GM08714 (cell line): Measurements from ENCODE around the gene EIF1.

Experiments used
- H3K4me3 ChIP-seq: fragments of 200-500 bp; sonication (Bioruptor generic); 2 replicates; pipeline ENCODE4 v1.5.1; 2014; ENCODE audit warnings: mild to moderate bottlenecking, low read length, inconsistent platforms
- ZNF274 ChIP-seq: IDR thresholded peaks from 2 replicates; pipeline ENCODE4 v1.6.1; 2012; ENCODE audit warnings: mild to moderate bottlenecking, low read depth, low read length

The EIF1 gene

DNA sequence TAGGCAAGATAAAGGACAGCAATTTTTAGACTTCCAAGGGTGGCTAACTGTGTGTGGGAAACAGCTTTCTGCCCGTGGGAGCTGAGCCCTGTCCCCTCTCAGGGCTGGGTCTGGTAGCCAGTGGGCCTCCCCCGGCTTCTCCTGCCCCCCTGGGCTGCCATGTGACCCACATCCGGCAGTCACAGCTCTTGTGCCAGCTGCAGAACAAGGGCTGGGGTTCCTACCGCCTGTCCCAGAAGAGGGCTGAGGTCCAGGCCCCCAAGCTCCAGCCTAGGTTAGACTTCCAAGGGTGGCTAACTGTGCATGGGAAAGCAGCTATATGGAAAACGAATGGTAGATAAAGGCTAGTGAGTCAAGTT is 29.6 kb downstream of the EIF1 start:
- no peak overlapping the region for H3K4me3 ChIP-seq
- TF ChIP-seq ZNF274 = no peak

DNA sequence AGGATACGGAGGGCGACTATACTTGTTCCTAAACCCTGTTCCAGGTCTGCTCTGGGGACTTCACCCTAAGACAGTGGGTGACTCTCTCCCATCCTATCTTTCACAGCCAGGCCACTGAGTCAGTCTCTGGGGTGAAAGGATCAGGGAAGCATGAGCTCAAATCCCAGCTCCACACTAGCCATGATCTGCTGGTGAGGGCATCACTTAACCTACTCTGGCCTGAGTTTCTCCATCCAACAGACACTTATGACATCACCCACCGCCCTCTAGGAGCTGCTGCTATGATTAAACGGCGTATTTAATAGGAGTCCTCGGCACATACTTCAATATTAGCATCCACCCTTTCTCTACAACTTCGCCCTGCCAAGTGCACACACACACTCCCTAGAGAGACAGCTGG is 33.5 kb downstream of the EIF1 start:
- no peak overlapping the region for H3K4me3 ChIP-seq
- no peak for TF ChIP-seq ZNF274

DNA sequence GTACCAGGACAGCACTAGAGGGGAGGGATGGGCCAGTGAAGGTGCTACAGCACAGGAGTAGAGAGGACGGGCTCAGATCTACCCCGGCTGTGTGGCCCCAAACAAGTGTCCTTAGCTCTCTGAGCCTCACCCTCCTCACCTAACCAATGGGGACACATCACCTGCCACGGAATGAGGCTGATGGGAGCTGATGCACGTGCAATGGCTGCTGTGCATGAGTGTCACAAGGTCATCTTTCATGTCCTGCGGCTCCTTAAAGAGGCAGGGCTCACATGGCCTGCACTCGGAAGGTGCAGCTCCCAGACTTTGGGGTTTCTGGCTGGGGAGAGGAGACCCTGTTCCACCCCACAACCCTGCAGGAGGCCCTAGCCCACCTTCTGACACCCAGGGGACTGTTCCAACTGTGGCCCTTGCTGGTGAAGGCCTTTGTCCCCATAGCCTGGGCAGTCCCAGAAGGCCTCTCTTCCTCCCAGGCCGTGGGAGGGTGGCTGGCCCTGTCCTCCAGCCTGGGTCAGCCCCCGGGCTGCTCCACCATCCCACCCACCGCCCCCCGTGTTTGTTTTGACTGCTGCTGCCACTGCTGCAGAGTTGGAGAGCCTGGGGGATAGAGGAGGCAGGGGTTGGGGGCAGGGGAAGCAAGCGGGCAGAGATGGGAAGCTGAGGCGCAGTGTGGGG is 35.3 kb downstream of the EIF1 start:
- no peak for TF ChIP-seq ZNF274
- no peak overlapping the region for H3K4me3 ChIP-seq

DNA sequence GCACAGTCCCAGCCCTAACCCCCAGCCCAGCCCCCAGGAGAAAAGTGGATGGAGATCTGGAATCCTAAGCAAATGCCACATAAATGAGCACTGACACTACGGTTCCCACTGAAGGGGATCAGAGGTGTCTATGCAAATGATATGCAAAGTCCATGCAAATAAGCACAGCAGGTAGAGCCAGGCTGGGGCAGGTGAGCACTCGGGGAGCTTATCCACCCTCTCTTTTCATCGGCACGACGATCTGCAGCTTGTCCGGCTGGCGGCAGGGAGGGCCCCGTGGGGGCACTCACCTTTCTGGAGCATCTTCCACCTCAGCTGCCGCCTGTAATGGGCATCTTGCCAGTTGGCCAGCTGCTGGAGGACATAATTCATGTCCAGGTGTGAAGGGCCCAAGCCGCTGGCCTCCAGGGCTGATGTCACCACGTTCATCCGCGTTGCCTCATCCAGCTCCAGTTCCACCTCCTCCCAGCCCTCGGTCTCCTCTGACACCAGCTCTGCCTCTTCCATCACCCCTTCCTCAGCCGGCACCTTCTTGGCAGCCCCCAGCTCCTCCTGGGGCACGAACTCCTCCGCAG is 35.9 kb downstream of the EIF1 start:
- no peak overlapping the region for H3K4me3 ChIP-seq

DNA sequence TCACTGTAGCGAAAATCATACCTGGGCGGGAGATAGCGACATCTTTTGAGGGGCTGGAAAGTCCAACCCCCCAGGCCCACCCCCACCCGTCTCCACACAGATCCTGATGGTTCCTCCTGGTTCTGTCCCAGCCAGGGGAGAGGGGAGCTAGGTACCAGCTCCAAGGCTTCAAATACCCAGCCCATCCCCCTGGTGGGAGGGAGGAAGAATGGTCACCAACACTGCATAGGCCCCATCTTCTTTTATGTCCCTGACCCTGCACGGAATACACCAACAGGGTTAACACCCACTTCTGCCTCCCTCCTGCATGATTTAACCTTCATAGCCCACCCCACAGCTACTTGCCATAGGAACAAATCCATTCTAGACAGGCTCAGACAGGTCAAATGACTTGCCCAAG is 36.4 kb downstream of the EIF1 start:
- no peak for TF ChIP-seq ZNF274
- no peak overlapping the region for H3K4me3 ChIP-seq

More for the DNA sequence above, 35.9 kb downstream of the EIF1 start:
- no peak for TF ChIP-seq ZNF274

DNA sequence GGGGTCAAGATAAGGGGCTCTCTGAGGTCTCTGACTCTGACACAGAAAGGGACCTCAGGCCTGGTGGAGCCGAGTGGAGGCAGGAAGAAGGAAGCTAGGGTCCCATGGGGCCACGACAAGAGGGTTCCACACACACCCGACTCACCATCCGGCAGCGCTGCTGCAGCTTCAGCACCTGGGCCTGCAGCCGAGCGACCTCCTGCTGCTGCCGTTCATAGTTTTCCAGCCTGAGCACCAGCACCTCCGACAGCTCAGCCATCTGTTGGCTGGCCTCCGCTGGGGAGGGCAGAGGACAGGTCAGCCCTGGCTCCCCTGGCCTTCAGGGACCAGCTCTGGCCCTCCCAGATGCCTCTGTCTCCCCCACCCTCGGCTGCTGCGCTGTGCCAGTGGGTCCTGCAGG is 39.4 kb downstream of the EIF1 start:
- no peak for TF ChIP-seq ZNF274
- H3K4me3 ChIP-seq = no peak overlapping the region

DNA sequence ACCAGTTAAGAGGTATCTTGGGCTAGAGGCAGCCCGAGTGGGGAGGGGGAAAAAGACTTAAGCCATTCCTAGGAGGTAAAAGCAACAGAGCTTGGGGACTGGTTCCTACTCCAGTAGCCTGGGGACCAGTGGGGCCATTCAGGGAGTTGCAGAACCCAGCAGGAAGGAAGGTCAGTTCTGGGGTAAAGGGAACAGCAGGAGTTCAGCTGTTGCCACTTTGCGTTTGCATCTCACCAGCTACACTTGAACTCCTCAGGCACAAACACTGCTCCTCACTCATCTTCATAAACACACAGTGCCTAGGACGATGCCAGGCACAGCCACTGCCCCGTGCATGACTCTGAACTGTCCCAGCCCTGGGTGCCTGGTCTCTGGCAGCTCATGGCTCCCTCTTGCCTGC is 41.8 kb downstream of the EIF1 start:
- TF ChIP-seq ZNF274 = no peak
- no peak overlapping the region for H3K4me3 ChIP-seq

DNA sequence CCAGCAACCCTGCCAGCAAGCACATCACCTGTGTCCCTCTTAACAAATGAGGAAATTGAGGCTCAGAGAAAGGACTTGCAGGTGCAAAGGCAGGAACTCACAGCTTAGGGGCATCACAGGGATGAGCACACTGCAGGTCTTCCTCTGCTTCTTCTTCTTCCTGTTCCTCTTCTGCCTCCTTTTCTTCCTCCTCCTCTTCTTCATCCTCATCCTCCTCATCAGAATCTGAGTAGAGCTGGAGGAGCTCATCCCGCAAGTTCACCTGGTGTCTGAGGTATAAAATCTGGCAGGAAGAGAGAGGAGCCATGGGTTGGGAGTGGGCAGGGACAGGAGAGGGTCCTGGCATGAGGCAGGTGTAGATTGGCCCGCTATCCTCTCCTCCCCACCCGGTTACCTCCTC is 43.2 kb downstream of the EIF1 start:
- no peak overlapping the region for H3K4me3 ChIP-seq
- TF ChIP-seq ZNF274 = no peak

DNA sequence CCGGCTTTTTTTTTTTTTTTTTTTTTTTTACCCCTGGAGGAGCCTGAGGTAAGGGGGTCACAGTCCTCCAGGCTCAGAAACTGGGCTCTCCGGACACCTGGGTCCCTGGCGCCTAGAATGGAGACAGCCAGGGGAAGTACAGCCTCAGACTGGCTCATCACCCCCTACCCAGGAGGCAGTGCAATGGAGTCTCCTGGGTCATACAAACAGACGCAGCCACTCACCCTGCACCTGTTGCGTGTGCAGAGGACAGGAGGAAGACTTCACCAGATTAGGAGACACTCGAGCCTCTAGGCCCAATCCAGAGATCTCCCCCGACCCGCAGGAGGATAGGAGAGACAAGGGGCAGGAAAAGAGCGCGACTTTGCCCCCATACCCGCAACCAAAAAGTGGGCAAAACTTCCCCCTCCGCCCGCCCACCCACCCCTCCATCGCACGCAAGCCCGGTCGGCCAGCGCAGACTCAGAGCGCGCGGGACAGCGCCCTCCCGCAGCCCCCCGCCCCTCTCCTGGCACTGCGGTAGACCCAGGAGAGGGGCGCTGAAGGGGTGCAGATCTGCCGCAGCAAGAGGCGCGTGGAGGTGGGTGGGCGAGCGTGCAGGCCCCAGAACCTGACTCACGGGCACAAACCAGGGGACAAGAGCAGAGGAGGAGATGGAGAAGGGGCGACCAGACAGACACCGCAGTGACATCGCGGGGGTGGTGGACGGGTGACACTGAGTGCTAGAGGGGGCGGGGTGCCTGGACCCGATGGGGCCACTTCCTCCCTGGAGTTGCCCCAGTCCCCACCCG is 44.9 kb downstream of the EIF1 start:
- TF ChIP-seq ZNF274 = no peak
- H3K4me3 ChIP-seq = no peak overlapping the region

DNA sequence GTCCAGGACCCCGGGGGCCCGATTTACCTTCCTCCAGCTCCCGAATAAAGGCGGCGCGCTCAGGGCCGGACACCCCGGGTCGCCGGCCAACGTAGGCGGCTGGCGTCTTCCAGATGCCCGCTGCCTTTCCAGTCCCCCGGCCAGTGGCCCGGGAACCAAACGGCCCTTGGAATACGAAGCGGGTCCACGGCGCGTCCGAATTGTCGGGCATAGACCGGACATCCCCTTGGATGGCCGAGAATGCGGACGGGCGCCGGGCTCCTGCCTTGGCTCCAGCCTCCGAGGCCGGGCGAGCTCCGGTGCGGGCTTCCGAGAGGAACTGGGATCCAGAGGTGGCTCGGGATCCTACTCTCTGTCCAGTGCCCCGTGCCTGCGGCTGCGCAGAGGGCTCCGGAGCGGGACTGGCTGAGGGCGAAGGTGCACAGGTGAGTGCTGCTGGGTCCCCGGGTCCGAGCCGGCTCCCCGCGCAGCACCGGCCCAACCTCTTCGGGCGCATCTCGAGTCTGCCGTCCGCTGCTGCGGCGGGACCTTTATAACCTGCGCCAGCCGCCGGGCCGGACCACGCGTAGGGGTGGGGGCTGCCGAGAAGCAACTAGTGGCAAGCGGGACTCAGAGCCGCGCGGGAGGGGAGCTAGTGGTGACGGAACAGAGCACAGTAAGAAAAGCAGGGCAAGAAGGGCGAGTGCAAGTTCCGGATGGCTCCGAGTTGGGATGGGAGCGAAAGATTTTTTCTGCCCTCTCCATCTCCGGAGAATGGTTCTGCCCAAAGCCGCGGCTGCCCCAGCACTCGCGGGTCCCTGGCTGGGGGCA is 45.7 kb downstream of the EIF1 start, which contains the start of gene HAP1:
Gene HAP1, minus strand, starts transcription at position 505 of the 810 bp plus-strand sequence. Its CDS starts 9 bp downstream, at position 496.
- no peak for TF ChIP-seq ZNF274
- 0 out of 2 replicates have a peak within 1 kb of the TSS, but pooled peaks have one; percentile 13 for H3K4me3 ChIP-seq

DNA sequence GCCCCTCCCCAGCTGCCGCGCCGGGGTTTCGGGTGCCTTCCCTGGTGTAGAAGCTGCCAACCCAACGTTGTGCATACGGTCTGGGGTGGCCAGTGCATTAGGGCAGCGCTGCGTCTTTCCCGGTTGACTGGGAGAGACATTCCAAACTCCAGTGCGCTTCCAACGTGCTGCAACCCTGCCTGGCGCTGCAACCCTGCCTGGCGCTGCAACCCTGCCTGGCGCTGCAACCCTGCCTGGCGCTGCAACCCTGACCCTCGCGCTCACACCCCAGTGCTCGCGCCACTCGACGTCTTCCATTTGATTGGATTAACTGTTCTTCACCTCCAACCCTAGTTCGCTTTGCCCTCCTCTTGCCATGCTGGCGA is 46.2 kb downstream of the EIF1 start:
- no peak overlapping the region for H3K4me3 ChIP-seq
- TF ChIP-seq ZNF274 = no peak

DNA sequence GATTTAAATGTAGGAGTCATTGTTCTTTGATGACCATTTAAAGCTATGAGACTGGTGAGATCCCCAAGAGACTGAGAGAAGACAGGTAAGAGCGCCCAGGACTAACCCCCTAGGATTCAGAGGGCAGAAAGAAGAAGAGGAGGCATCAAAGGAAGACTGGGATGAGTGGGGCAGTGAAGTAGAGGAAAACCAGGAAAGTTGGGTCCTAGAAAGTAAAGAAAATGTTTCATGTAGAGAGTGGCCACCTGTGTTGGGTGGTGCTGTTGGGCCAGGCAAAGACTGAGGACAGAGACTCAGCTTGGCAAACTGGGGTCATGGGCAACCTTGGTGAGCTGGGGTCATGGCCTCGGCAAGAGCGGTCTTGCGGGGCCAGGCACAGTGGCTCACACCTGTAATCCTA is 47.1 kb downstream of the EIF1 start:
- no peak for TF ChIP-seq ZNF274

DNA sequence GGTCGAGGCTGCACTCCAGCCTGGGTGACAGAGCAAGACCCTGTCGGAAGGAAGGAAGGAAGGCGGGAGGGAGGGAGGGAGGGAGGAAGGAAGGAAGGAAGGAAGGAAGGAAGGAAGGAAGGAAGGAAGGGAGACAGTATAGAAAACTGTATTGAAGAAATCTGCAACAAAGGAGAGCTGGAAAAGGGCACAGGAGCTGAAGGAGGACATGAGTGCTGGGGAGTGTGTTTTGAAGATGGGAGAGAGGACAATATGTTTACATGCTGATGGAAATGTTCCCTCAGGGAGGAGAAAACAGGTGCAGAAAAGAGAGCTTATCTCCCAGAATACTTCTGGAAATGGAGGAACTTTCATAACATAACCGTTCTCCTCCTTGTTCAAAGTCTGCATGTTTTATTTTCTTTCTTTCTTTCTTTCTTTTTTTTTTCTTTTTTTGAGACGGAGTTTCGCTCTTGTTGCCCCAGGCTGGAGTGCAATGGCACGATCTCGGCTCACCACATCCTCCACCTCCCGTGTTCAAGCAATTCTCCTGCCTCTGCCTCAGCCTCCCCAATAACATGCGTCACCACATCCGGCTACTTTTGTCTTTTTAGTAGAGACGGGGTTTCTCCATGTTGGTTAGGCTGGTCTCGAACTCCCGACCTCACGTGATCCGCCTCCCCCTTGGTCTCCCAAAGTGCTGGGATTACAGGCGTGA is 48.4 kb downstream of the EIF1 start:
- no peak overlapping the region for H3K4me3 ChIP-seq
- TF ChIP-seq ZNF274 = no peak

More for the DNA sequence above, 47.1 kb downstream of the EIF1 start:
- no peak overlapping the region for H3K4me3 ChIP-seq

DNA sequence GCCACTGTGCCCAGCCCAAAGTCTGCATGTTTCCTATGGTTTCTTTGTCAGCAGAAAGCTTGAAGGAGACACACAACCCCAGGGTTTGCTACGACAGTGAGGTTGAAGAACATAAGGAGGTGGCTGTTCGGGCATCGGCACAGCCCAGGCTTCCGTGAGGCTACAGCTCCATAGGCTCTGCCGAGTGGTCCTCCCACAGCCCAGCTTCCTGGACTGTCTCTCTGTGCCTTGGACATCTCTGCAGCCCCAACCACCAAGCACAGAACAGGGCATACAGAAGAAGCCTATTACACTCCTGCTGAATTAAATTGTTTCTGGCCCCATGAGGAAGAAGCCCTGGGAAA is 49.0 kb downstream of the EIF1 start:
- no peak overlapping the region for H3K4me3 ChIP-seq
- no peak for TF ChIP-seq ZNF274
